NCI-H2107 treated with DMSO at 0.1 percent for 48 hours (cell line): Measurements from ENCODE around the gene TRIM61.
"Not testable (repeated sequence)": the region's sequence is repeated elsewhere in the genome, so short reads cannot be mapped to it uniquely, and the experiment has no call there.

Experiments used
- DNase-seq: peaks from one replicate; lab custom pipeline; 2025; ENCODE audit not compliant: unreplicated experiment; lab: John Stamatoyannopoulos, UW

Gene TRIM61

DNA sequence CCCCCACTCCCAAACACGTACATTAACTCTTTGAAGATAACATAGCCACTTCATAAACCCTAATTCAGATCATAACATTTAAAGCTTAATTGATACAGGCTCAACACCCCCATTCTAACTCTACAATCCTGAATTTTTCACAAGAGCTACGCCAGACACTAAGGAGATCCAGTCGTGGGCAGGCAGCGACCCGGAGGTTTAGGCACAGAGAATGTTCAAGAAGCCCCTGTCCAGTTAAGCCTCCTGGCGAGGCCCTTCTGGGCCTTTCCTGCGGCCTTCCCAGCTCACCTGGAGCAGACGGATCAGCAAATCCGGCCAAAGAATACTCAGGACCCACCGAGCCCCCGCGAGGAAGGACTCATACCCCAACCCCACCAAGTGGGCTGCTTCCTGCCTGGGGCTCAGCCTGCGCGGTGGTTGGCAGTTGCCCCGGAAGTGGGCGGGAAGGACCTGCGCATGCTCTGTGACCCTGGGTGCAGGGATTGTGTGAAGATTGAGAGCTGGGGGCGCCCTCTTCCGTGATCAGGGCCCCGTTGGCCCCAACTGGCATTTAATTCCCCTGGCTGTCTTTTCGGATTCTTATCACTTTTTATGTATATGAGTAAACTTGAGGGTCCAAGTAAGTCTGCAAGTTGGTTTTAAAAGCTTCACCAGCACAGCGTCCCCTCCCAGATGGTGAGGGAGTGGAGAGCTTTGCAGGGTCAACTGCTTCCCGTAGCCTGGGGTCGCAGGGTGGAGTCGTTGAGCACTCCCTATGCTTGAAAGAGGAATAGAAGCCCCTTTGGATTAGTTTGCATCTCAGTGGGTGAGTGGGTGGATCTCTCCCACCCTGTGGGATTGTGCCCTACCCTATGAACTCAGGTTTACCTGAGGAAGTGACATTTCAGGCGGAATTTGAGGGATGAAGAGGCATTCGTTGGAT is at the start of gene TRIM61:
Gene TRIM61 (minus strand): TSS at position 415 of the 922 bp plus-strand sequence. CDS start 7,655 bp downstream, outside the sequence.
- no peak for DNase-seq

DNA sequence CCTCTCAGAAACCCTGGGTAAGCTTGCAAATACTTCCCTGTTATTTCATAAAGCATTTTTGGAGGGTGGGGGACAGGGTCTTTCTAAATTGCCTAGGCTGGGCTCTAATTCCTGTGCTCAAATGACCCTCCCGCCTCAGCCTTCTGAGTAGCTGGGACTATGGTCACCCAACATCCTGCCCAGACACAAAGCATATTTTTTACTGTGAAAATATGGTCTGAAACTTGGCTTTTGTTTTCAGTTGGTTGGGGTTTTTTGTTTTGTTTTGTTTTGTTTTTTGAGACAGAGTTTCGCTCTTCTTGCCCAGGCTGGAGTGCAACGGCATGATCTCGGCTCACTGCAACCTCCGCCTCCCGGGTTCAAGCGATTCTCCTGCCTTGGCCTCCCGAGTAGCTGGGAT is 48.3 kb upstream of the TRIM61 start:
- DNase-seq: not testable (repeated sequence)

DNA sequence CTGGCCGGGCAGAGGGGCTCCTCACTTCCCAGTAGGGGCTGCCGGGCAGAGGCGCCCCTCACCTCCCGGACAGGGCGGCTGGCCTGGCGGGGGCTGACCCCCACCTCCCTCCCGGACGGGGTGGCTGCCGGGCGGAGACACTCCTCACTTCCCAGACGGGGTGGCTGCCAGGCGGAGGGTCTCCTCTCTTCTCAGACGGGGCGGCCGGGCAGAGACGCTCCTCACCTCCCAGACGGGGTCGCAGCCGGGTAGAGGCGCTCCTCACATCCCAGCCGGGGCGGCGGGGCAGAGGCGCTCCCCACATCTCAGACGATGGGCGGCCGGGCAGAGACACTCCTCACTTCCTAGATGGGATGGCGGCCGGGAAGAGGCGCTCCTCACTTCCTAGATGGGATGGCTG is 42.5 kb upstream of the TRIM61 start:
- not testable (repeated sequence) for DNase-seq

DNA sequence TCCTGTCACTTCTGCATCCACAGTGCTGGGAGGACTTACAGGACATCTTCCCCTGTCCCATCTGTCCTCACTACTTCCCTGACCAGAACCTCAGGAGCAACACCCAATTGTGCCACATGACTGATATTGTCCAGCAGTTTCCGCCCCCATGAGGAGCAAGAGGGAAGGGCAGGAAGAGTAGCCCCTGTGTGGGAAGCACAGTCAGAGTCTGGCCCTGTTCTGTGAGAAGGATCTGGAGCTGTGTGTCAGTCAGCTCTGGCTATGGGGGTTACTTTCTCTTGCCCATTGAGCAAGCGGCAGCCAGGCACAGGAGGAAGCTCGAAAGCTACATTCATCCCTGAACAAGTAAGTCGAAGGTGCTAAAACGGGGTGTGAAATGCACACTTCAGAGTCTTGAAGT is 39.5 kb upstream of the TRIM61 start:
- no peak for DNase-seq

DNA sequence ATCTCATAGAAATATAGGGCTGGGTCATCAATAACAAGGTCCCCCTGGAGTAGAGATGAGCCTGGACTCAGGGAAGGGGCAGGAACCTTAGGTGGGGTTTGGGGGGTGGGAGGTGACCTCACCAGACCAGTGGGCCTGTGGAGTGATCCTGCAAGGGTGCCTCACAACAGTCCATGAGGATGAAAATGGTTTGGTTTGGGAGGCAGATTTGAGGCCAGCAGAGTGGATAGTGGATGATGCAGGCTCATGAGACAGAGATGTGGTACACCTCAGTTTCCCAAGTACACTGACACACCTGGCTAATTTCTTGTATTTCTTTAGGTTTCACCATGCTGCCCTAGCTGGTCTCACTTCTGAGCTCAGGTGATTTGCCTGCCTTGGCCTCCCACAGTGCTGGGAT is 36.2 kb upstream of the TRIM61 start:
- DNase-seq: no peak

DNA sequence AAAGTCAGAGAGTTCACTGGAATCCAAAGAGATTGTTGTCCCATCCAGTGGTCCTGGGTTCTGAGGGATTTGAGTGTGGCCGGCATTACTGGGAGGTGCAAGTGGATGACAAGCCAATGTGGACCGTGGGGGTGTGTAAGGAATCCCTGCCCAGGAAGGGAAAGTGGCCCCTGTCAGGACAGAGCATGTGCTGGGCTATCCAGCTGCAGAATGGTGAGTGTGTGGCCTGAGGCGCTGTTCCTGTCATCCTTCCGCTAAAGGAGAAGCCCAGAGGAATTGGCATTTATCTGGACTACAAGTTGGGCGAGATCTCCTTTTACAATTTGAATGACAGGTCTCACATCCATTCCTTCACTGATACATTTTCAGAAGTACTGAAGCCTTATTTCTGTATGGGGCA is 33.9 kb upstream of the TRIM61 start:
- DNase-seq: no peak

DNA sequence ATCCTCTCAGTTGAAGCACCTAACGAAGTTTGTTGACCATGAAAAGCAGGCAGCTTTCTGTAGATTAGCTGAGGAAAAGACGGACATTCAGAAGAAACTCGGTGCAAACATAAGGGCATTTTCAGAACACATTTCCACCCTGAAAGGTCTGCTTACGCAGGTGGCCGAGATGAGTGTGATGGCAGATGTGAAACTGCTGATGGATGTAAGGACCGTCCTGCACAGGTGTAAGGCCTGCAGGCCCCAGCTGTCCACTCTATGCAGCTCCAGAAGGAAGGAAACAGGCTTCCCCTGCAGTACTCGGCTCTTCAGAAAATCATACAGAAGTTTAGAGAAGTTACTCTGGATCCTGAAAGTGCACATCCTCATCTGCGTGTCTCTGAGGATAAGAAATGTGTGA is 33.5 kb upstream of the TRIM61 start:
- no peak for DNase-seq

DNA sequence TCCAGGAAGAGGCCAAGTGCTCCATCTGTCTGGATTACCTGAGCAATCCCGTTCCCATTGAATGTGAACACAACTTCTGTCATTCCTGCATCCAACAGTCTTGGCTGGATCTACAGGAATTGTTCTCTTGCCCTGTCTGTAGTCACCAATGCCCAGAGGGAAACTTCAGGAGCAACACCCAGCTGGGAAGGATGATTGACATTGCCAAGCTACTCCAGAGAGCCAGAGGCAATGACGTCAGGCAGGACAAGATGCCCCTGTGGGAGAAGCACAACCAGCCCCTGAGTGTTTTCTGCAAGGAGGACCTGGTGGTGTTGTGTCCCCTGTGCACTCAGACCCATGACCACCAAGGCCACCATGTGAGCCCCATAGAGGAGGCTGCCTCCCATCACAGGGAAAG is 33.0 kb upstream of the TRIM61 start:
- DNase-seq: no peak

DNA sequence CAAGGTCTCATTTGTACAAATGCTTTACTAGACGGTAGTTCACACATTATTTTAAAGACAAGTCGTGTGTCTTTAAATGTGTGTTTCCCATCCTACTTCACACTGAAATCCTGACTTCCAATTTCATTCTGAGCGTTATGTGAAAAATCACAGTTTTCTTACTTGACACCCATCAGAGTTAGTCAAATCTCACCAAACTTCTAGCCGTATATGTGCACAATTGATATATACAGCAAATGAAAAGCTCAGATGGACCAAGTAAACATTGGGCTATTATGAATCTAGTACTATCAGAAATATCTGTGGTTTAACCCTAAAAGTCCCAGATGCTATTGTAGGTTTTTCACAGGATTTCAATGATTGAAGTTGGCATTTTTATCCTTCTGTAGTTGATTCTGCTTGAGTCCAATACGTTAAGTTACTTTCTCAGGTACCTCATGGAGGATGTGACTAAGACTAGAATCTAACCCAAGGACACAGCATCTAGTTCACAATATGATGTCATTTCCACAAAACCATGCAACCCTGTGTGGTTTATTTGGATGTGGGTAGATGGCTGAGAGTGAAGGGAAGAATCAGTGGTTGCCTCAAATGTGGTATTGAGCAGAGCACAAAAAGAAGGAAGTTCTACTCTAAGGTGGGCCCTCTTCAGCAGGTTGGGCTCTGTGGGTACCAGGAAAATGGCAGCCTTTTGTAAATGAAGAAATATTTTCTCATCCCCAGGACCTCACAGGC is 32.2 kb upstream of the TRIM61 start:
- DNase-seq: no peak

DNA sequence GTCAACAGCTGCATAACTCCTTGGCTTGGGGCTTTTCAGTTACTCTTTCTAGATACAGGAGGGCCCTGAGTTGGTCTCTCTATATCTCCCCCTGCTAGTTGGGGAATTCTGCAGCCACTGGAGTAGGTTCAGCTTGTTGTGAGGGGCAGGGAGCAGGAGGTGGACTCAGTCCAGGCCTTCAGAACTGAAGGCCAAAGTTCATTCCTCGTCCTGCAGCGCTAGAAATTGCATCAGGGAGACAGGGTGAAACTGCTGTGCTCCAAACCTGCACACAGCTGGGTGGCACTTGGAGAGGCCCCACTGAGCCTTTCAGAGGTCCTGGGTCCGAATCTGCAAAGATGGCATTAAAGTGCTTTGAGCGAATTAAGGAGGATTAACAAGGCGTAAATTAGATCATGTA is 29.4 kb upstream of the TRIM61 start:
- no peak for DNase-seq

DNA sequence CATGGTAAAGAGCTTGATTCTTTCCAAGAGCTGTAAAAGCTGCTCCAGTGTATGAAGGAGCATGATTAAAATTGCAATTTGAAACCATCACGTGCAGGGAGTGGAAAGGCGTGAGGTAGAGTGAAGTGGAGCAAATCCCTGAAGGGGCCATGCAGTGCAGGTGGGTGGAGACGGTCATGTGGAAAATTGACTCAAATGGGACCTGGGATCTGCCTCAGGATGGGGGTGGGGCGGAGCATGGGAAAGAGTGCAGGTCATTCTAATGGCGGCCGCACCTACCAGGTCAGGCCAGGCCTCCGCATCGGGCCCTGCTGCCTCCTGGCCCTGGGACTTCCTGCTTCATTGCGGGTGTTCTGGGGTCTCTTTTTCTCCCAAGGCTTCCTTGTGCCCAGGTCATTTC is 29.0 kb upstream of the TRIM61 start:
- DNase-seq: peak; percentile 3

DNA sequence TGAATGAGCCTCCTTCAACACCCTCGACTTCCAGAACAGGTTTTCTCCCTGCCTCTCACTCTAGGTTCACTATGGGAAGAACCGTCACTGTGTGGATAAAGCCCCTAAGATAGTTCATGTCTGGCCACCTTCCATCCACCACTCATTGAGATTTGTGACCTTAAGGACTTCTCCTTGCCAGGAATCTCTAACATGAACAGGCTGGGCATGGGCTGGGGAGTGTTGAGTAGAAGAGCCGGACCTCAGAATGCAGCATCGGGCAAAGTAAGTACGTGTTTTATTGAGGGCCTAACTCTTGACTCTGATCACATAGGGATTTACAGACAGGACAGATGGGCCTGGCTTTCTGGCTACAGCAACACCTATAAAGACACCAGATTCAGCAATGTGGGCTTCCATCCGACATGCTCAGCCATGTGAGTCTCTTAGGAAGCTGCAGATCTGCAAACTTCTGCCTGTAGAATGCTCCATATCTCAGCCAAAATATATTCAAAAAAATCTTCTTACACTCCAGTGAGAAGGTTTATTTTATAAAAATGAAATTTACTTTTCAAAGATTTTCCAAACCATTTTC is 28.0 kb upstream of the TRIM61 start:
- DNase-seq: no peak

DNA sequence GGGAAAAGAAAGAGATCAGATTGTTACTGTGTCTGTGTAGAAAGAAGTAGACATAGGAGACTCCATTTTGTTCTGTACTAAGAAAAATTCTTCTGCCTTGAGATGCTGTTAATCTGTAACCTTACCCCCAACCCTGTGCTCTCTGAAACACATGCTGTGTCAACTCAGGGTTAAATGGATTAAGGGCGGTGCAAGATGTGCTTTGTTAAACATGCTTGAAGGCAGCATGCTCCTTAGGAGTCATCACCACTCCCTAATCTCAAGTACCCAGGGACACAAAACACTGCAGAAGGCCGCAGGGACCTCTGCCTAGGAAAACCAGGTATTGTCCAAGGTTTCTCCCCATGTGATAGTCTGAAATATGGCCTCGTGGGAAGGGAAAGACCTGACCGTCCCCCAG is 24.5 kb upstream of the TRIM61 start:
- DNase-seq: not testable (repeated sequence)

DNA sequence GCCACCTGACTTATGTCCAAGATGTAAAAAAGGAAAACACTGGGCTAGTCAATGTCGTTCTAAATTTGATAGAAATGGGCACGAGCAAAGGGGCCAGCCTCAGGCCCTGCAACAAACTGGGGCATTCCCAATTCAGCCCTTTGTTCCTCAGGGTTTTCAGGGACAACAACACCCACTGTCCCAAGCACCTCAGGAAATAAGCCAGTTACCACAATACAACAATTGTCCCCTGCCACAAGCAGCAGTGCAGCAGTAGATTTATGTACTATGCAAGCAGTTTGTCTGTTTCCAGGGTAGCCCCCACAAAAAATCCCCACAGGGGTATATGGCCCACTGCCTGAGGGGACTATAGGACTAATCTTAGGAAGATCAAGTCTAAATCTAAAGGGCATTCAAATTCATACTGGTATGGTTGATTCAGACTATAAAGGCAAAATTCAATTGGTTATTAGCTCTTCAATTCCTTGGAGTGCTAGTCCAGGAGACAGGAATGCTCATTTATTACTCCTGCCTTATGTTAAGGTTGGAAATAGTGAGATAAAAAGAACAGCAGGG is 21.1 kb upstream of the TRIM61 start:
- DNase-seq: not testable (repeated sequence)

DNA sequence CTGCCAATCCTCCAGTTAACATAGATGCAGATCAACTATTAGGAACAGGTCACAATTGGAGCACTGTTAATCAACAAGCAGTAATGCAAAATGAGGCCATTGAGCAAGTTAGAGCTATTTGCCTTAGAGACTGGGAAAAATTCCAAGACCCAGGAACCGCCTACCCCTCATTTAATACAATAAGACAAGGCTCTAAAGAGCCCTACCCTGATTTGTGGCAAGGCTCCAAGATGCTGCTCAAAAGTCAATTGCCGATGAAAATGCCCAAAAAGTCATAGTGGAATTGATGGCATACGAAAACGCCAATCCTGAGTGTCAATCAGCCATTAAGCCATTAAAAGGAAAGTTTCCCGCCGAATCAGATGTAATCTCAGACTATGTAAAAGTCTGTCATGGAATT is 20.5 kb upstream of the TRIM61 start:
- DNase-seq: no peak

DNA sequence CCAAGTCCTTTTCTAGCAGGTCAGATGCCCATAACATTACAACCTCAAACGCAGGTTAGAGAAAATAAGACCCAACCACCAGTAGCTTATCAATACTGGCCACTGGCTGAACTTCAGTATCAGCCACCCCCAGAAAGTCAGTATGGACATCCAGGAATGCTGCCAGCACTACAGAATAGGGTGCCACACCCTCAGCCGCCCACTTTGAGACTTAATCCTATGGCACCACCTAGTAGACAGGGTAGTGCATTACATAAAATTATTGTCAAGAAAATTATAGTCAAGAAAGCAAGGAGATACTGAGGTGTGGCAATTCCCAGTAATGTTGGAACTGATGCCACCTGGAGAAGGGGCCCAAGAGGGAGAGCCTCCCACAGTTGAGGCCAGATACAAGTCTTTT is 19.9 kb upstream of the TRIM61 start:
- DNase-seq: no peak

DNA sequence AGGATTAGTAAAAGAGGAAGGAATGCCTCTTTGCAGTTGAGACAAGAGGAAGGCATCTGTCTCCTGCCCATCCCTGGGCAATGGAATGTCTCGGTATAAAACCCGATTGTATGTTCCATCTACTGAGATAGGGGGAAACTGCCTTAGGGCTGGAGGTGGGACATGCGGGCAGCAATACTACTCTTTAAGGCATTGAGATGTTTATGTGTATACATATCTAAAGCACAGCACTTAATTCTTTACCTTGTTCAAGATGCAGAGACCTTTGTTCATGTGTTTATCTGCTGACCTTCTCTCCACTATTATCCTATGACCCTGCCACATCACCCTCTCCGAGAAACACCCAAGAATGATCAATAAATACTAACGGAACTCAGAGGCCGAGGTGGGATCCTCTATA is 18.7 kb upstream of the TRIM61 start:
- not testable (repeated sequence) for DNase-seq

DNA sequence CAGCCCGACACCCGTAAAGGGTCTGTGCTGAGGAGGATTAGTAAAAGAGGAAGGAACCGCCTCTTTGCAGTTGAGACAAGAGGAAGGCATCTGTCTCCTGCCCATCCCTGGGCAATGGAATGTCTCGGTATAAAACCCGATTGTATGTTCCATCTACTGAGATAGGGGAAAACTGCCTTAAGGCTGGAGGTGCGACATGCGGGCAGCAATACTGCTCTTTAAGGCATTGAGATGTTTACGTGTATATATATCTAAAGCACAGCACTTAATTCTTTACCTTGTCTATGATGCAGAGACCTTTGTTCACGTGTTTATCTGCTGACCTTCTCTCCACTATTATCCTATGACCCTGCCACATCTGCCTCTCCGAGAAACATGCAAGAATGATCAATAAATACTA is 13.3 kb upstream of the TRIM61 start:
- DNase-seq: not testable (repeated sequence)

DNA sequence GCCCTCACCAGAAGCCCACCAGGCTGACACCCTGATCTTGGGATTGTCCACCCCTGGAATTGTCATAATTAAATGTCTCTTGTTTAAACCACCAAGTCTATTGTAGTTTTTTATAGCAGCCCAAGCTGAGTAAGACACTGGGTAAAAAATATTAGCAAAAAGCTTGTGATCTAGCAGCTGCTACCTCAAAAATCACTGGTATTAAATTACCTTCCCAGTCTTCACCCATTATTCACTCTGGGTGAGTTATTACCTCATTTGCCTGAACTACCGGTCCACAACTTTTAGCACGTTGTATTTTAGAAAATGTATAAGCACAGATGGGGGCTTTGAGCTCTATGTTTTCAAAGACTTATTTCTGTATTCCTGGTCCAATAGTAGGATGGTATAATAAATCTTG is 12.0 kb upstream of the TRIM61 start:
- DNase-seq: no peak

DNA sequence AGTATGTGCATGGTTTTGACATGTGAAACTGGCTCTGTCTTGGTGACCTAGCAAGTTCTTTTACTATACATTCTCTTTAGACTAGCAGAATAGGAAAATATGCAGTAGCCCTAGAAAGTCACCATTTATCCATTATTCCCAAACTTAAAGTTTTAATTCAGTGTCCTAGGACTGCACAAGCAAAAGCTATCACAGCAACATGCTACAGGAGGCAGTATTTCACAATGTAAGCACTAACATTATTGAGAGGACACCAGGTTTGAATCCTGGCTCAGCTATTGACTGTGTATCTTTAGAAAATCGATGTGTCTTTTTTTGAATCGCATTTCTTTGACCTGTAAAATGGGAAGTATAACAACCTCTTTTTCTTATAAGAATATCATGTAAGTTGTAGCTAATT is 5.5 kb downstream of the TRIM61 start:
- DNase-seq: not testable (repeated sequence)

DNA sequence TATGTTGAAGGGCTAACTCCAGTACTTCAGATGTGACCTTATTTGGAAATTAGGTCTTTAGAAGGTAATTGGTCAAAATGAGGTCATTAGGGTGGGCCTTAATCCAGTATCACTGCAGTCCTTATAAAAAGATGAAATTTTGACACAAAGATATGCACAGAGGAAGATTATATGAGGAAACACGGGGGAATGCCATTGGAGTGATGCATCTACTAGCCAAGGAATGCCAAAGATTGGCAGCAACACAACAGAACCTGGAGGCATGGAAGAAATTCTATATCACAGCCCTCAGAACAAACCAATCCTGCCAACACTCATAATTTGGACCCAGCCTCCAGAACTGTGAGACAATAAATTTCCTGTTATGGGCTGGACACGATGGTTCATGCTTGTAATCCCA is 17.6 kb downstream of the TRIM61 start:
- DNase-seq: no peak

DNA sequence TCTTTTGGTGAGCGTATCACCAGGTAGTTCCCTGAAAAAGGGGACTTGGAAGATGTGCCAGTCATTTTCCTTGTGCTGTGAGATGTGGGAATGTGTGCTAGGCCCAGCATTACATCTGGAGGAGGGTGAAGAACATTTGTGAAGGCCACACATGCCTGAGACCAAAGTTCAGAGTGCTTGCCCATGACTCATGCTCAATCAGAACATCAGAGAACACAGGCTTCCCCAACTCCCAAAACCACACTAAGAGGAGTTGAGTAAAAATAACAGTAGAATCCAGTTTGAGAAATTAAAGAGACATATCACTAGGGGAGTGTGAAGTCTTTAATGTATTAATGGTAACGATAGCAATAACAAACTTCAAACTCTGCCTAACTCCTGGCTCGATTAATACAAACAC is 18.0 kb downstream of the TRIM61 start:
- DNase-seq: not testable (repeated sequence)
